Activated CD8-positive, alpha-beta memory T cell treated with anti-CD3 and anti-CD28 coated beads, Interleukin-2, amount 50 U/mL, for 48 hours (primary cell): Measurements from ENCODE around the gene THADA.
"Not testable (repeated sequence)": the region's sequence is repeated elsewhere in the genome, so short reads cannot be mapped to it uniquely, and the experiment has no call there.

ENCODE experiments used
- DNase-seq: peaks from one replicate; pipeline ENCODE4 v3.0.0-alpha.2; 2020

THADA gene

GRCh38 chr2:43537137-43537536 lies 58.7 kb downstream of the THADA start:
- no peak for DNase-seq

- DNase-seq, result no peak
These were observed 61.3 kb downstream of the THADA start for GRCh38 chr2:43534569-43534968.

DNA sequence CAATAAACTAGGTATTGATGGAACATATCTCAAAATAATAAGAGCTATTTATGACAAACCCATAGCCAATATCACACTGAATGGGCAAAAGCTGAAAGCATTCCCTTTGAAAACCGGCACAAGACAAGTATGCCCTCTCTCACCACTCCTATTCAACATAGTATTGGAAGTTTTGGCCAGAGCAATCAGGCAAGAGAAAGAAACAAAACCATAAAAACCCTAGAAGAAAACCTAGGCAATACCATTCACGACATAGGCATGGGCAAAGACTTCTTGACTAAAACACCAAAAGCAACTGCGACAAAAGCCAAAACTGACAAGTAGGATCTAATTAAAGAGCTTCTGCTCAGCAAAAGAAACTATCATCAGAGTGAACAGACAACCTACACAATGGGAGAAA lies 63.3 kb downstream of the THADA start:
- not testable (repeated sequence) for DNase-seq

DNA sequence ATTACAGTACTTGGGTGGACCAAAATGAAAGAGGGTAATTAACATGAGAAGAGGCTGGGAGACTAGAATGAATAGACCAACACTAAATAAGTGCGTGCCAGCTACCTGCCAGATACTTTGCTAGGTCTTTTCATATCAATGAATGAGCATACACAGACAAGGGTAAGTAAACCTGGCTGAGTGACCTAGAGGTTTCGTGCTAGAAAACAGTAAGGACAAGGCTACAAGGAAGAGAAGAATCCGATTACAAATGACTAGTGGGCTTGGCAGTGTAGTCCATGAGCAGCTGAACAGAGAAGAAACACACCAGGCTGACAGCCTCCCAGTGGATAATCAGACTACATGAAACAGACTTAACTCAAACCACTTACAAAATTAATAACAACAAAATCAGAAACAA lies 64.6 kb downstream of the THADA start:
- no peak for DNase-seq

- DNase-seq, result no peak
These were observed 68.8 kb downstream of the THADA start for GRCh38 chr2:43526994-43527393.

DNA sequence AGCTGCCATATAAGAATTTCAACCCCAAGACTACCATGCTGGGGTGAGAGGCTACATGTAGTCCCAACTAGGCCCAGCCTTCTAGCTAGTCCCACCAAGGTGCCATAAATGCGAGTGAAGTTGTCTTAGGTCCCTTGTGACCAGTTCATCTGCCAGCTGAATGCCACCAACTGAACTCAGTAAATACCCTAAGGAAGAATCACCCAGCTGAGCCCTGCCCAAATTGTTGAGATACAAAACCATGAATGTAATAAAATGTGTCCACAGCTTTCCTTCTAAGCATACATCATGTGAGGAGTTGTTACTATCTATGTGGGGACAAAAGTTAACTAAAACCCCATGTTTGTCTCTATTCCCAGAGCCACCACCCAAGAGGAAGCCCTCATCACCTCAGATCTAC lies 70.3 kb downstream of the THADA start:
- no peak for DNase-seq

- DNase-seq, result no peak
These were observed 71.5 kb downstream of the THADA start for GRCh38 chr2:43524177-43524965.

- no peak for DNase-seq
These were observed 73.7 kb downstream of the THADA start for GRCh38 chr2:43522177-43522576.

DNA sequence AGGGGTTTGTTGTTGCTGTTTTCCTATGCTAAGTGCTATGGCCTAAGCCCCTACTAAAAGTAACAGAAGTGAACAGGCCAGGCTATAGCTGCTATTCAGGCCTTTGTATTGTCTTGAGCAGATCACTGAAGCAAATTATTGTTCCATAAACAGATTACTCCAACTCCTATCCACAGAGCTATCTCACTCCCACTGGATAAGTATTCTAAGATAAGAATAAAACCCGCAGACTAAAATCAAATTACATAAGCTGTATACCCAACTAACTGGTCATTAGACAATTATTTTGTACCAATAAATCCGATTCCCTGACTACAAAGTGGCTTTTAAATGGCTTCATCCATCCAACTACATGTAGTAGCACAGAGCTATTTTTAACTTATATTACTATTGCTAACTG lies 74.3 kb downstream of the THADA start:
- DNase-seq, result no peak

- no peak for DNase-seq
These were observed 74.9 kb downstream of the THADA start for GRCh38 chr2:43520919-43521318.

DNA sequence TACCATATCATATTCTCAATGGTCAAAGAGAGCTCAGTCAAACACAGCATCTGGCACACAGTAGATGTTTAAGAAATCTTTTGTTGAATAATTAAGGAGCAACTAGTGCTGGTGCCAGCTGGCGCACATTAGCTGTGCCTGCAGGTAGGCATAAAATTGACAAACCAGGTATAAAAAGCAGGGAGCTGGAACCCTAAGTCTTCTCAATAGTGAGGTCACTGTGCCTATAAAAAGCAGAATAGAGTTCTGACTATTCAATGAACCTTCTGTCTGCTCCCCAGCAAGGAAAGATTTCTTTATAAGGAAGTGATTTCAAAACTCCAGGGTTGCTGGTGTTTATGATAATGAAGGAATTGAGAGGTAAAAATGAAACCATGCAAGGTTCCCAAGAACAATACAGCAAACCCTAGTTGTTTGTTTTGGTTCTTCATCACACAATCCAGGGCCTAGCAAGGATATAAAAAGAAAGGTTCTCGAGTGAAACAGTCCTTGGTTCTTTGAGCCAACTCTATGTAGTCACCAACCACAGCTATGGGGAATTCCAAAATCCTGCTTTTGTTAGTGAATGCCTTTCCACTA lies 76.1 kb downstream of the THADA start:
- DNase-seq, result no peak

DNA sequence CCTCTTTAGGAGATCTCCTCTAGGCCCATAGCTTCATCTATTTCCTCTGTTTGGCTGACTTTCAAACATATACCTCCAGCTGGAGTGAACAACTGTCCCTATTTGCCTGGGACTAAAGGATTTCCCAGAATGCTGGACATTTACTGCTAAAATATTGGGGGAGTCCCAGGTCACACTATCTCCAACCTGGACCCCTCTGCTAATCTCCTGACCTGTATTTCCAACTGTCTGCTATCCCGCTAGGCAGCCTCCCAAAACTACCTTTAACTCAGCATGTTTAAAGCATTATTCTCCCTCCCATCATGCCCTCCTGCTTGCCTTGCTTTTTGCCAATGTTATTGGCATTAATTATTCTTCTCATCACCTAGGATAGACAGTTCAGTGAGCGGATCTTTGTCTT lies 77.1 kb downstream of the THADA start:
- DNase-seq, result no peak

GRCh38 chr2:43518181-43518580 lies 77.7 kb downstream of the THADA start:
- no peak for DNase-seq

DNA sequence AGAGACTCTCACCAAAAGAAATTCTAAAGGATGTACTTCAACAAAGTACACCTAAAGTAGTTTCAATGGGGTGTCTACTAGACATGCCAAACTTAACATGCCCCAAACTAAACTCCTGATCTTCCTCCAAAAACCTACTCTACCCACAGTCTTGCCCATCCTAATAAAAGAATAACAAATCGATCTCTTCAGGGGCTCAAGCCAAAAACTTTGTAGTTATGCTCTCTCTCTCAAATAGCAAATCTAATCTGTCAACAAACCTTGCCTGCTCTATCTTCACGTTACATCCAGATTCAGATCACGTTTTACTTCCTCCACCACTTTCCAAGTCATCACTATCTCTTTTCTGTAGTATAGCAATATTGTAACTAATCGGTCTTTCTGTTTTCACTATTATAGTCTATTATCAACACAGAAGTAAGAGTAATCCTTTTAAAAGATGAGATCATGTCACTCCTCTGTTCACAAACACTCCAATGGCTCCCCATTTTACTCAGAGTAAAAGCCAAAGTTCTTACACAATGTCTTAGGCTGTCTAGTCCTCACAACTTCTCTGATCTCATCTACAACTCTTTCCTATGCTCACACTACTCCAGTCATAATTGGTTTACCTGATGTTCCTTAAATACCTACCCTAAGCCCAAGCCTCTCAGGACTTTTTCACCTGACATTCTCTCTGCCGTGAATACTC lies 79.9 kb downstream of the THADA start:
- DNase-seq, result no peak

- DNase-seq, result no peak
These were observed 80.6 kb downstream of the THADA start for GRCh38 chr2:43515248-43515647.

- no peak for DNase-seq
These were observed 82.0 kb downstream of the THADA start for GRCh38 chr2:43513796-43514195.

GRCh38 chr2:43513216-43513615 lies 82.6 kb downstream of the THADA start:
- no peak for DNase-seq

- DNase-seq, result no peak
These were observed 84.6 kb downstream of the THADA start for GRCh38 chr2:43511199-43511598.

- DNase-seq, result no peak
These were observed 86.0 kb downstream of the THADA start for GRCh38 chr2:43509886-43510285.

GRCh38 chr2:43508209-43508608 lies 87.6 kb downstream of the THADA start:
- no peak for DNase-seq

DNA sequence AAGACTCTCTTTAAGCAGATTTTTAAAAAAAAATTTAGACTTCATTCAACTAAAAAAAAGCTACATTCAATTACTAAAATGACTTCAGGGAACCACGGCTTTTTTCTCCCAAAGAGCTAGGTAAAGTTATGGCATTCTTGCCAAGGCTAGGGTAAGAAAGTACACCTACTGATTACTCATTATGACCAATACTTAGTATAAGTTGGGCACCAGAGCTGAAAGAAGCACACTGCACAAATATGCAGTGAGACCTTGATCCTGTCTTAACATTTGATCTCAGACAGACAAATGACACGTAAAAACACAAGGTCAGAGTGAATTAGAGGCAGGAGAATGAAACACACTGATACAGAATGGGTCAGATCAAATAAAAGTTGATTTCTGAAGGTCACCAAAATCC lies 88.7 kb downstream of the THADA start:
- DNase-seq, result no peak

- DNase-seq, result no peak
These were observed 100.1 kb downstream of the THADA start for GRCh38 chr2:43495727-43496126.

DNA sequence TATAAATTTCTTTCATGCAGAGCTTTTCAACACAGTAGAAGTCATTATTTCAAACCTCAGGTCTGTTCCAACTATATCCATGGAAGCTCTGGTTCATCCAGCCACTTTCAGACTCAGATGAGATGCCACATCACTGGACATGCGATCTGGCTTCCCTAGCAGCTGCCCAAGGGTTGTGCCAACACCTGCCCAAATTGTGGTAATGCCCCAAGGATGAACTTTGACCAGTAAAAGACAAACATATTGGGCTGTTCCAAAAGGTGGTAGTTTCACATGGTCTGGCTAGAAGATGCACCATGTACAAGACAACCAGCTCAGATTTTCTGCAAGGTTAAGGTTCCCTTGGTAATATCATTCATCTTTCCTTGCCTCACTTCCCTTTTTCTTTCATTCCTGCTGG lies 101.9 kb downstream of the THADA start:
- DNase-seq, result no peak

GRCh38 chr2:43491065-43491639 lies 104.7 kb downstream of the THADA start:
- DNase-seq, result no peak
